ENCODE data around the gene HGF.

GRCh38 chr7:81694711-81695110, 75.1 kb downstream of the HGF start:
- TF ChIP-seq CTCF (IDR thresholded peaks at IDR 0.05) (no peak), POLR2A (IDR thresholded peaks at IDR 0.05) (no peak)
